ENCODE measurements around the gene TUBGCP3.
"Not testable (repeated sequence)": the region's sequence is repeated elsewhere in the genome, so short reads cannot be mapped to it uniquely, and the experiment has no call there.

Gene TUBGCP3

DNA sequence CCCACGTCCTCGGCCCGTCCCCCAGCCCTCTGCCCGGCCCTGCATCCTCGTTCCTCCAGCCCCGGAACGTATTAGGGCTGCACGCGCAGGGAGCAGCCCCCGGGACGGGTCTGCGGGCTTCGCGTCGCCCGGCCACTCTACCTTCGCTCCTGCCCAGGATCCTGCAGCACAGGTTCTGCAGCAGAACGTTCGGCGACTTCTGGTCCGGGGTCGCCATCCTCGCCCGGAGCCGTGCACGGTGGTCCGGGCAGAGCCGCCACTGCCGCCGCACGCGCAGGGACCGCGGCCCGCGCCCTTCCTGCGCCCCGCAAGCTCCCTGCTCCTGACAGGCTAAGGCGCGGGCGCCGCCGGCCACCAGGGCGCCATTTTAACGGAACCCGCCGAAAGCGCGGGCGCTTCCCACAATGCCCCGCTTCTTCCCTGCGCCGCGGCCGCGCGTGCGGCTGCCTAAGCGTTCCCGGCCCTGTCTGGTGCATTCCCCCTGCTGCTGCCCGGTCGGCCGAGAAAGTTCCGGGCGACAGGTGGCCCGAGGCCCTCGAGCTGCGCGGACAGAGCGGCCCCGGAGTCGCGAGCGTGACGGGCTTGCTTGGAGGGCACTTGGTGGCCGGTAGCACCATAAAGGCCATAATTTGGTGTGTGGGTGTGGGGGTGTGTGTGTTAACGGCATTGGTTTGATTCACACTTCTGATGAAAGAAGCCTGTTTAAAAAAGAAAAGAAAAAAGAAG is at the start of gene TUBGCP3:
TUBGCP3 (minus strand) TSS at position 390 of the 726 bp plus-strand sequence; CDS start at position 217, 173 bp downstream.
- no peaks in the 10 kb centered on the region for H3K36me3 ChIP-seq
- H3K4me1 ChIP-seq (ENCODE audit: control insufficient read depth in 1 of 2, insufficient read depth in 1 of 2, low read depth in 1 of 2, low read length in 1 of 2) = peaks cover 46 to 53% of the 10 kb centered on the region in 2 experiments
- H3K9me3 ChIP-seq = no peaks in the 10 kb centered on the region
- TF ChIP-seq, protein P1, sequence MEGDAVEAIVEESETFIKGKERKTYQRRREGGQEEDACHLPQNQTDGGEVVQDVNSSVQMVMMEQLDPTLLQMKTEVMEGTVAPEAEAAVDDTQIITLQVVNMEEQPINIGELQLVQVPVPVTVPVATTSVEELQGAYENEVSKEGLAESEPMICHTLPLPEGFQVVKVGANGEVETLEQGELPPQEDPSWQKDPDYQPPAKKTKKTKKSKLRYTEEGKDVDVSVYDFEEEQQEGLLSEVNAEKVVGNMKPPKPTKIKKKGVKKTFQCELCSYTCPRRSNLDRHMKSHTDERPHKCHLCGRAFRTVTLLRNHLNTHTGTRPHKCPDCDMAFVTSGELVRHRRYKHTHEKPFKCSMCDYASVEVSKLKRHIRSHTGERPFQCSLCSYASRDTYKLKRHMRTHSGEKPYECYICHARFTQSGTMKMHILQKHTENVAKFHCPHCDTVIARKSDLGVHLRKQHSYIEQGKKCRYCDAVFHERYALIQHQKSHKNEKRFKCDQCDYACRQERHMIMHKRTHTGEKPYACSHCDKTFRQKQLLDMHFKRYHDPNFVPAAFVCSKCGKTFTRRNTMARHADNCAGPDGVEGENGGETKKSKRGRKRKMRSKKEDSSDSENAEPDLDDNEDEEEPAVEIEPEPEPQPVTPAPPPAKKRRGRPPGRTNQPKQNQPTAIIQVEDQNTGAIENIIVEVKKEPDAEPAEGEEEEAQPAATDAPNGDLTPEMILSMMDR (IDR thresholded peaks at IDR 0.05) = peak; percentile 47
- peak within 1 kb of the TSS; percentile 90 for H3K27ac ChIP-seq
- H3K27me3 ChIP-seq = no peaks in the 10 kb centered on the region
- peak within 1 kb of the TSS; percentile 89 to 96 for H3K4me3 ChIP-seq (ENCODE audit: low read depth in 1 of 2, low read length in 1 of 2)

- TF ChIP-seq, protein P1 (IDR thresholded peaks at IDR 0.05) = no peak
- no peaks in the 10 kb centered on the region for H3K9me3 ChIP-seq
- H3K27ac ChIP-seq = no peak overlapping the region
- peaks cover 75% of the 10 kb centered on the region for H3K27me3 ChIP-seq
- H3K4me1 ChIP-seq (ENCODE audit: control insufficient read depth in 1 of 2, insufficient read depth in 1 of 2, low read depth in 1 of 2, low read length in 1 of 2) = peaks cover 0 to 6% of the 10 kb centered on the region in 2 experiments
- H3K4me3 ChIP-seq (ENCODE audit: low read depth in 1 of 2, low read length in 1 of 2) = no peak overlapping the region
- H3K36me3 ChIP-seq = no peaks in the 10 kb centered on the region
Measured at GRCh38 chr13:112637017-112637801, 49.3 kb upstream of the TUBGCP3 start.

DNA sequence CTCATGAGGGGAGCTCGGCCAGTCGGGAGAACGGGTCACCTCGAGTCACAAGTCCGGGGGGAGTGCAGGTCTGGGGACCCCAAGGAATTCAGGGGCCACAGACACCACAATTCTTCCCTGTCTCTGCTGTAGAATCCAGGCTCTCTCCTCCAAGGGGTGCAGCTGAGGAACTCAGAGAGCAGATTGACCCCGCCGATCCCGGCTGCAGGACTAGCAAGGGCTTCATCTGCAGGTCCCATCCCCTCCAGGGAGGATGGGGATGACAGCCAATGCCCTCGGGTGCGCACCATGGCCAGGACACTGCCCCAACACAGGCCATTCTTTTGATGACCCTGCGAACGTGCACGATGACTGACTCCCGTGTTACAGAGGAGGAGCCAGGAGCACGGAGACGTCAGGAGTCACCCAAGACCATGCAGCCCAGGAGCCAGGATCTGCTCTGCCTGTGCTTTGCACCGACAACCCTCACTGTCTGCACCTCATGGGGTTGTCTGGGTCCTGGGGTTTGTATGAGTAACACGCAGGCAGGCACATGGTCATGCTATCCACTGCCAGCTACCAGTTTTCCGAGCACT is 48.5 kb upstream of the TUBGCP3 start:
- Histone ChIP-seq H3K9me3 (no peaks in the 10 kb centered on the region), H3K27me3 (peaks cover 77% of the 10 kb centered on the region), H3K4me3 (ENCODE audit: low read depth in 1 of 2, low read length in 1 of 2) (no peak overlapping the region), H3K36me3 (no peaks in the 10 kb centered on the region), H3K4me1 (ENCODE audit: control insufficient read depth in 1 of 2, insufficient read depth in 1 of 2, low read depth in 1 of 2, low read length in 1 of 2) (peaks cover 0 to 6% of the 10 kb centered on the region in 2 experiments), H3K27ac (no peak overlapping the region)
- TF ChIP-seq, protein P1 (IDR thresholded peaks at IDR 0.05) = no peak

DNA sequence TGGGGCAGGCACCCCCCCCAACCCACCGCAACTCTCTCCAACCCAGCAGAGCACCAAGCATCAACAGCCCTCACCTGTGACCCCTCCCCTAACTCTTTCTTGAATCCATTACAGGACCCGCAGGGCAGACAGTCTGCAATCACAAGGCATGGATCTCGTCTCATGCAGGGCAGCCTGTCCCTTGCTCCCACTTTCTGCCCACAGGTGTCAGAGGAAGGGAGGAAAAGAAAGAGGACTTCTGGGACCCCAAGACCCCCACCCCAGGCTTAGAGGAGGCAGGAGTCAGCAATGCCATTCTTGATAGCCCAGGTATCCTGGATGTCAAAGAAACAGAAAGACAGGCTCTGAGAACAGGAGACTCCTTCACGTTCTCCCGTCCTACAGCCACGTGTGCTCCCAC is 47.4 kb upstream of the TUBGCP3 start:
- no peaks in the 10 kb centered on the region for H3K36me3 ChIP-seq
- no peaks in the 10 kb centered on the region for H3K4me1 ChIP-seq (ENCODE audit: control insufficient read depth in 1 of 2, insufficient read depth in 1 of 2, low read depth in 1 of 2, low read length in 1 of 2)
- TF ChIP-seq, protein P1 (IDR thresholded peaks at IDR 0.05) = no peak
- H3K27ac ChIP-seq = no peak overlapping the region
- no peak overlapping the region for H3K4me3 ChIP-seq (ENCODE audit: low read depth in 1 of 2, low read length in 1 of 2)
- peaks cover 80% of the 10 kb centered on the region for H3K27me3 ChIP-seq
- H3K9me3 ChIP-seq = no peaks in the 10 kb centered on the region

DNA sequence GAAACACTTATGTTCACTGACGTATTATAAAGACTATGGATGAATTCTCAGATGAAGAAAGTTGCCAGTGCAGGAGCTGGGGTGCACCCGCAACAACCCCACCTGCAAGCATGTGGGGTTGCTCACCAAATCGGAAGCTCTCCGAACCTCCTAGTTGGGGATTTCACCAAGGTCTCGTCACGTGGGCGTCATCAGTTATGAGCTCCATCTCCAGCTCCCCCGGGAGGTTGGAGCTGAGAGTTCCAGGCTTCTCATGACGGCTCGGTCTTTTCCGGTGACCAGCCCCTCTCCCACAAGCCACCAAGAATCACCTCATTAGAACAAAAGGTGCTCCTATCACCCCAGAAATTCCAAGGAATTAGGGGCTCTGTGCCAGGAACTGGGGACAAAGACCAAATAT is 46.1 kb upstream of the TUBGCP3 start:
- H3K4me3 ChIP-seq (ENCODE audit: low read depth in 1 of 2, low read length in 1 of 2) = no peak overlapping the region
- H3K27me3 ChIP-seq = peaks cover 80% of the 10 kb centered on the region
- H3K9me3 ChIP-seq = no peaks in the 10 kb centered on the region
- TF ChIP-seq, protein P1 (IDR thresholded peaks at IDR 0.05) = no peak
- H3K4me1 ChIP-seq (ENCODE audit: control insufficient read depth in 1 of 2, insufficient read depth in 1 of 2, low read depth in 1 of 2, low read length in 1 of 2) = no peaks in the 10 kb centered on the region
- no peak overlapping the region for H3K27ac ChIP-seq
- H3K36me3 ChIP-seq = no peaks in the 10 kb centered on the region

DNA sequence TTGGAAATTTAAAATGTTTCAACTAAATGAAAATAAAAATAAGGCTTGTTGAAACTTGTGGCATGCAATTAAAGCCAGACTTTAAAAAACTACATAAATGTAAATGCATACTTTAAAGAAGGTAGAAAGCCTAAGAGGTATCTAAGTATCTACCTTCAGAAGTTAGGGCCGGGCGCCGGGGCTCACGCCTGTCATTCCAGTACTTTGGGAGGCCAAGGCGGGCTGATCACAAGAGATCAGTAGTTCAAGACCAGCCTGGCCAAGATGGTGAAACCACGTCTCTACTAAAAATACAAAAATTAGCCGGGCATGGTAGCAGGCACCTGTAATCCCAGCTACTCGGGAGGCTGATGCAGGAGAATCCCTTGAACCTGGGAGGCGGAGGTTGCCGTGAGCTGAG is 42.3 kb upstream of the TUBGCP3 start:
- not testable (repeated sequence) for H3K9me3 ChIP-seq; H3K27ac ChIP-seq; H3K36me3 ChIP-seq; H3K4me3 ChIP-seq (ENCODE audit: low read depth in 1 of 2, low read length in 1 of 2); H3K4me1 ChIP-seq (ENCODE audit: control insufficient read depth in 1 of 2, insufficient read depth in 1 of 2, low read depth in 1 of 2, low read length in 1 of 2)
- H3K27me3 ChIP-seq = peaks cover 56% of the 10 kb centered on the region
